ENCODE data around the gene POLK. TPM values are rescaled to one million over a fixed set of nuclear protein-coding genes. Genes with fewer than 3 reads are reported as not detected.

The POLK gene
- total RNA-seq, 1 experiment from 2014 or later: 20.9 TPM

DNA sequence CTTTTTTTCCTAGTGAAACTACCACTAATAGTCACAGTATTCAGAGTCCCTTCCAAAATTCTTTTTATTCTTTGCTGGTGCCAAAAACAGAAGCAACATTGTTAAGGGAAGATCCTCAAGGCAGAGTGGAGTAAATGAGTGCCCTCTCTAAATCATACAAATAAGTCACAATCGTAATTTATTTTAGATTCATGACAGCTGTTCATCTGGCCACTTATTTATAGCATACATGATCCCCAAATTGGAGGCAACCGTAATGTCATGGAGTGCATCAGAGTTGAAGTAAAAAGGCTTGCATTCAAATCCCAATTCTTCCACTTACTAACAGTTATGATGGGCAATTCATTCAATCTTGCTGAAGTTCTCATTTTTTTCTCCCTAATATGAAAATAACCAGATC, 33.4 kb downstream of the POLK start:
- H3K4me2 ChIP-seq: no peak overlapping the region
- BruUV-seq (replicated peaks): no TSS peak
- POLR2A ChIA-PET (ENCODE audit: unreplicated experiment): interaction anchor here (0.7 kb wide), 1 partner anchor 29 kb away, joined by 3 read pairs; no protein-coding TSS in a partner anchor
- no peaks in the 10 kb centered on the region for H3K4me1 ChIP-seq (replicated peaks; ENCODE audit: insufficient read depth)
- H3F3A ChIP-seq (ENCODE audit: insufficient read depth, low read depth): no peaks in the 10 kb centered on the region
- CTCF ChIA-PET: no interaction called here
- intact Hi-C loops (cut with micrococcal nuclease; ENCODE audit: unreplicated experiment): no loop called here
- no peaks in the 10 kb centered on the region for H3K27me3 ChIP-seq (ENCODE audit: insufficient read depth, low read depth)
- H3K79me2 ChIP-seq (ENCODE audit: low read depth): no peaks in the 10 kb centered on the region
- no peaks in the 10 kb centered on the region for H4K20me1 ChIP-seq (ENCODE audit: insufficient read depth)
- H2AFZ ChIP-seq: no peak overlapping the region
- H3K4me3 ChIP-seq: no peak overlapping the region
- no peak overlapping the region for H3K27ac ChIP-seq
- DNase-seq: no peak
- no peaks in the 10 kb centered on the region for H3K9me3 ChIP-seq (ENCODE audit: insufficient read depth, low read depth)
- TF ChIP-seq EZH2 (IDR thresholded peaks at IDR 0.05; ENCODE audit: low read depth) (no peak), CTCF (conservative IDR thresholded peaks at IDR 0.05) (no peak)
- no peaks in the 10 kb centered on the region for H3K9me2 ChIP-seq (ENCODE audit: insufficient read depth)
- no peaks in the 10 kb centered on the region for H3K36me3 ChIP-seq (ENCODE audit: low read depth)

DNA sequence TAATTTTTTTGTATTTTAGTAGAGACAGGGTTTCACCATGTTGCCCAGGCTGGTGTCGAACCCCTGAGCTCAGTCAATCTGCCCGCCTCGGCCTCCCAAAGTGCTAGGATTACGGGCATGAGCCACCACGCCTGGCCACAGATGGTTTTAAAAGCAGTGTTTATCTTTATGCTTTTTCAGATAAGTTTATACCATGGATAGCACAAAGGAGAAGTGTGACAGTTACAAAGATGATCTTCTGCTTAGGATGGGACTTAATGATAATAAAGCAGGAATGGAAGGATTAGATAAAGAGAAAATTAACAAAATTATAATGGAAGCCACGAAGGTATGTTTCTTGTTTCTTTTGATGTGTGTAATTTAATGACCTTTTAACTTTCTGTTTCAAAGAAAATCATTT, 35.1 kb downstream of the POLK start:
- H3K4me2 ChIP-seq: no peak overlapping the region
- H3K4me1 ChIP-seq (replicated peaks; ENCODE audit: insufficient read depth): no peaks in the 10 kb centered on the region
- no TSS peak for BruUV-seq (replicated peaks)
- H2AFZ ChIP-seq: no peak overlapping the region
- H3K27me3 ChIP-seq (ENCODE audit: insufficient read depth, low read depth): no peaks in the 10 kb centered on the region
- intact Hi-C loops (cut with micrococcal nuclease; ENCODE audit: unreplicated experiment): no loop called here
- ChIA-PET CTCF (no interaction called here), POLR2A (ENCODE audit: unreplicated experiment) (no interaction called here)
- no peaks in the 10 kb centered on the region for H3K9me2 ChIP-seq (ENCODE audit: insufficient read depth)
- no peaks in the 10 kb centered on the region for H3F3A ChIP-seq (ENCODE audit: insufficient read depth, low read depth)
- TF ChIP-seq CTCF (conservative IDR thresholded peaks at IDR 0.05) (no peak), EZH2 (IDR thresholded peaks at IDR 0.05; ENCODE audit: low read depth) (no peak)
- H4K20me1 ChIP-seq (ENCODE audit: insufficient read depth): no peaks in the 10 kb centered on the region
- H3K4me3 ChIP-seq: no peak overlapping the region
- H3K27ac ChIP-seq: no peak overlapping the region
- H3K79me2 ChIP-seq (ENCODE audit: low read depth): no peaks in the 10 kb centered on the region
- DNase-seq: no peak
- no peaks in the 10 kb centered on the region for H3K9me3 ChIP-seq (ENCODE audit: insufficient read depth, low read depth)
- H3K36me3 ChIP-seq (ENCODE audit: low read depth): no peaks in the 10 kb centered on the region

- no peaks in the 10 kb centered on the region for H3K27me3 ChIP-seq (ENCODE audit: insufficient read depth, low read depth)
- no peaks in the 10 kb centered on the region for H3K4me1 ChIP-seq (replicated peaks; ENCODE audit: insufficient read depth)
- CTCF ChIA-PET: no interaction called here
- no peak overlapping the region for H3K4me3 ChIP-seq
- BruUV-seq (replicated peaks): no TSS peak
- intact Hi-C loops (cut with micrococcal nuclease; ENCODE audit: unreplicated experiment): no loop called here
- no peaks in the 10 kb centered on the region for H3K9me3 ChIP-seq (ENCODE audit: insufficient read depth, low read depth)
- POLR2A ChIA-PET (ENCODE audit: unreplicated experiment): no interaction called here
- H4K20me1 ChIP-seq (ENCODE audit: insufficient read depth): no peaks in the 10 kb centered on the region
- H3K9me2 ChIP-seq (ENCODE audit: insufficient read depth): no peaks in the 10 kb centered on the region
- H3K27ac ChIP-seq: no peak overlapping the region
- TF ChIP-seq CTCF (conservative IDR thresholded peaks at IDR 0.05): no peak
- no peak for TF ChIP-seq EZH2 (IDR thresholded peaks at IDR 0.05; ENCODE audit: low read depth)
- H3K79me2 ChIP-seq (ENCODE audit: low read depth): no peaks in the 10 kb centered on the region
- DNase-seq: no peak
- H3K4me2 ChIP-seq: no peak overlapping the region
- no peak overlapping the region for H2AFZ ChIP-seq
- no peaks in the 10 kb centered on the region for H3F3A ChIP-seq (ENCODE audit: insufficient read depth, low read depth)
- H3K36me3 ChIP-seq (ENCODE audit: low read depth): 0 out of 2 replicates have a peak, but pooled peaks cover under 1% of the 10 kb centered on the region
These were observed 36.1 kb downstream of the POLK start for GRCh38 chr5:75547812-75548211.
